Lung (tissue), 12 donors: Measurements from ENCODE around the gene HMCN2. TPM values are rescaled to one million over a fixed set of nuclear protein-coding genes. Genes with fewer than 3 reads are reported as not detected.

Experiments used
- ATAC-seq: fragments of 200-7000 bp; cut with Tn5 transposase; one replicate; pipeline ENCODE4 v1.9.1; 2020; ENCODE audit warnings: moderate number of reproducible peaks; ENCODE audit not compliant: insufficient read depth, low FRiP score
- DNase-seq, 3 donors: peaks; one replicate each; pipeline ENCODE4 v3.0.0-alpha.2; 2013 to 2017
- H3K27ac ChIP-seq, 2 donors: one replicate each; pipeline ENCODE4 v1.5.1; 2013; ENCODE audit warnings: mild to moderate bottlenecking in 2 of 2, moderate library complexity in 2 of 2, control low read depth in 1 of 2, inconsistent platforms in 1 of 2, low read depth in 1 of 2, low read length in 1 of 2
- H3K27me3 ChIP-seq, 3 donors: one replicate each; pipeline ENCODE4 v1.5.1; 2013; ENCODE audit warnings: low read length in 2 of 3; ENCODE audit not compliant: control insufficient read depth in 3 of 3, insufficient read depth in 3 of 3
- H3K36me3 ChIP-seq, 4 donors: one replicate each; pipeline ENCODE4 v1.5.1; 2013; ENCODE audit warnings: low read length in 4 of 4, mild to moderate bottlenecking in 1 of 4, moderate library complexity in 1 of 4; ENCODE audit not compliant: control insufficient read depth in 4 of 4, insufficient read depth in 4 of 4
- H3K4me1 ChIP-seq, 5 donors: one replicate each; pipeline ENCODE4 v1.5.1; 2013; ENCODE audit warnings: low read length in 5 of 5, mild to moderate bottlenecking in 2 of 5, moderate library complexity in 1 of 5; ENCODE audit not compliant: control insufficient read depth in 5 of 5, insufficient read depth in 5 of 5
- H3K4me3 ChIP-seq: one replicate; pipeline ENCODE4 v1.5.1; 2013; ENCODE audit warnings: mild to moderate bottlenecking, control low read depth, moderate library complexity
- H3K9ac ChIP-seq, 2 donors: one replicate each; pipeline ENCODE4 v1.5.1; 2013; ENCODE audit warnings: low read length in 2 of 2, control low read depth in 1 of 2; ENCODE audit not compliant: insufficient read depth in 1 of 2
- H3K9me3 ChIP-seq, 4 donors: one replicate each; pipeline ENCODE4 v1.5.1; 2013; ENCODE audit warnings: low read length in 3 of 4, mild to moderate bottlenecking in 1 of 4, moderate library complexity in 1 of 4; ENCODE audit not compliant: control insufficient read depth in 4 of 4, insufficient read depth in 3 of 4
- WGBS, 2 donors: extraction: QIAGEN DNeasy Blood & Tissue Kit; methylation state at CpG; one replicate each; pipeline ENCODE4 v1.1.7; 2013; 5-methylcytosine and 5-hydroxymethylcytosine counted together
- polyA plus RNA-seq, 2 donors: library from polyadenylated mRNA; stranded (reverse); fragments of 200-250 nt; gene quantifications; one replicate each; pipeline ENCODE4 v1.2.1, GENCODE V29; 2013
- total RNA-seq, 2 donors: library from RNA; depleted of rRNA in 1 of 2; stranded (reverse); fragments of >200 nt in 1 of 2; gene quantifications; one replicate each; pipeline ENCODE4 v1.2.1, GENCODE V29; 2014 to 2021
- TF ChIP-seq, protein P1 (sequence below): IDR thresholded peaks from 2 replicates; pipeline ENCODE4 v1.5.1; 2012; ENCODE audit warnings: mild to moderate bottlenecking; ENCODE audit errors: control extremely low read depth, extremely low read depth
- donor health status: control.
- donor health status: control.
- donor health status: Bipolar disorder and iron deficiency.
- donor health status: healthy.
- donor health status: DM: yes; HTN: yes; CAD: no.

The HMCN2 gene
- total and polyA plus RNA-seq, 4 donors, result 2.1 to 5.2 (median 3.7) TPM

DNA sequence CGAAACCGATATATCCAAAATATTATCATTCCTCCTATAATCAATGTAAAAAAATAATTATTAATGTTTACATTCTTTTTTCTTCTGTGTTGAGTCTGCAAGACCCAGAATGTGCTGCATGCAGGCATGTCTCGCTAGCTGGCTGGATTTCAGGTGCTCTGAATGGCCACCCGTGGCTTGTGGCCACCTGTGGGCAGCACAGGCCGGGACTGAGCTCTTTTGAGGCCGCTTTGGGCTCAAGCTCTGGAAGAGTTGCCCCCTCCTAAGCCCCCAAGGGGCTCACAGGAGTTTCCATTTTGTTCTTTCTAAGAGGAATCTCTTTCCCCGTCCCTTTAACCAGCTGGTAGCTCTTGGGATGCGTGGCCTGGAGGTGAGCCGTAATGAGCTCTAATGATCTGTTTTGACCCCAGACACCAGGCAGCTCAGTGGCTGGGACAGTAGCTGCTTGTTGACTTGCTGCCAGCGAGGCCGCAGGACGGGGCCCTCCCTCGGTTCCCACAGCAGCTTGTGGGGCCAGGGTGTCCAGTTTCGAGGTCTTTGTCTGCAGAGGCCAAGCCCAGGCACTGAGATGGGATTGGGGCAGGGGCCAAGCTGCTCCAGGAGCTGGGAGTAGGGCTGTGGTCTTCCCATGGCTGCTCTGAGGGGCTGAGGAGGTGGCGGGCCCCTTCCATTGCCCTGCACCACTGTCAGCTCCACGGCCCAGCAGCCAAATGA, 200.0 kb downstream of the HMCN2 start:
- Histone ChIP-seq H3K27me3 (peaks cover 0 to 19% (median 6%) of the 10 kb centered on the region in 3 donors), H3K9me3 (no peaks in the 10 kb centered on the region), H3K36me3 (peaks cover 0 to 27% (median 0%) of the 10 kb centered on the region in 4 donors), H3K4me3 (no peak overlapping the region), H3K9ac (no peak overlapping the region), H3K4me1 (peaks cover 0 to 16% (median 0%) of the 10 kb centered on the region in 5 donors), H3K27ac (no peak overlapping the region)
- TF ChIP-seq, protein P1, sequence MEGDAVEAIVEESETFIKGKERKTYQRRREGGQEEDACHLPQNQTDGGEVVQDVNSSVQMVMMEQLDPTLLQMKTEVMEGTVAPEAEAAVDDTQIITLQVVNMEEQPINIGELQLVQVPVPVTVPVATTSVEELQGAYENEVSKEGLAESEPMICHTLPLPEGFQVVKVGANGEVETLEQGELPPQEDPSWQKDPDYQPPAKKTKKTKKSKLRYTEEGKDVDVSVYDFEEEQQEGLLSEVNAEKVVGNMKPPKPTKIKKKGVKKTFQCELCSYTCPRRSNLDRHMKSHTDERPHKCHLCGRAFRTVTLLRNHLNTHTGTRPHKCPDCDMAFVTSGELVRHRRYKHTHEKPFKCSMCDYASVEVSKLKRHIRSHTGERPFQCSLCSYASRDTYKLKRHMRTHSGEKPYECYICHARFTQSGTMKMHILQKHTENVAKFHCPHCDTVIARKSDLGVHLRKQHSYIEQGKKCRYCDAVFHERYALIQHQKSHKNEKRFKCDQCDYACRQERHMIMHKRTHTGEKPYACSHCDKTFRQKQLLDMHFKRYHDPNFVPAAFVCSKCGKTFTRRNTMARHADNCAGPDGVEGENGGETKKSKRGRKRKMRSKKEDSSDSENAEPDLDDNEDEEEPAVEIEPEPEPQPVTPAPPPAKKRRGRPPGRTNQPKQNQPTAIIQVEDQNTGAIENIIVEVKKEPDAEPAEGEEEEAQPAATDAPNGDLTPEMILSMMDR, result no peak
- ATAC-seq (no peak), DNase-seq (no peak)
- 82 to 84% methylated on average over 14 to 16 of the region's 16 CpGs for WGBS, 2 donors

DNA sequence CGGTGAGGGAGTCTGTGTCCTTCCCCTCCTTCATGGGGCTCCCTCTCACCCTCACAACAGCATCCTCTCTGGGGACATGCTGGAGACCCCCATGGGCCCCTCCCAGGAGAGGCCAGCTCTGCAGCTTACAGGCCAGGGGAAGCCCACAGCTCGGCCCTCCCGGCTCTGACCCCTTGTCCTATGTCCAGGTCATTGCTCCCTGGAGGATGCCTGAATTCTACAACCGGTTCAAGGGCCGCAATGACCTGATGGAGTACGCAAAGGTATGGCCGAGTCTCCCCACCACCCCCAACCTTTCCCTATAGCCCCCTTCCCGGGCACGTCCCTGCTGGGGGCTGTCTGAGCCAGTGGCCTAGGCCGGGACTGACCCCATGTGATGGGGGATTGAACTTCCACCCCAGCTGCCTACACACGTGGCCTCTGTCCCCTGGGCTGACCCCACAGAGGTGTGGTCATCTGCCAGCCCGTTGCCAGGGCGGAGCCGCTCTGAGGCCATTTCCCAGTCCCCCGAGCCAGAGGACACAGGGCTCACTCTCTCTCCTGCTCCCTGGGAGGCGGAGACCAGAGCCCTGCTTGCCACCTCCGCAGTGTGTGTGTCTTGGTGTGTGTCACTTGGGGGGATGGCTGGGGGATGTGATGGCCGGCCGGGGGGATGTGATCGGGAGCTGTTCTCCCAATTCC, 201.1 kb downstream of the HMCN2 start:
- Histone ChIP-seq H3K4me1 (peaks cover 0 to 18% (median 0%) of the 10 kb centered on the region in 5 donors), H3K36me3 (peaks cover 0 to 33% (median 0%) of the 10 kb centered on the region in 4 donors), H3K4me3 (no peak overlapping the region), H3K9ac (no peak overlapping the region), H3K27ac (no peak overlapping the region), H3K9me3 (no peaks in the 10 kb centered on the region), H3K27me3 (peaks cover 0 to 23% (median 6%) of the 10 kb centered on the region in 3 donors)
- DNase-seq (no peak), ATAC-seq (no peak)
- TF ChIP-seq, protein P1, result no peak
- WGBS, 2 donors, result 66 to 77% methylated on average over 20 of the region's 20 CpGs

DNA sequence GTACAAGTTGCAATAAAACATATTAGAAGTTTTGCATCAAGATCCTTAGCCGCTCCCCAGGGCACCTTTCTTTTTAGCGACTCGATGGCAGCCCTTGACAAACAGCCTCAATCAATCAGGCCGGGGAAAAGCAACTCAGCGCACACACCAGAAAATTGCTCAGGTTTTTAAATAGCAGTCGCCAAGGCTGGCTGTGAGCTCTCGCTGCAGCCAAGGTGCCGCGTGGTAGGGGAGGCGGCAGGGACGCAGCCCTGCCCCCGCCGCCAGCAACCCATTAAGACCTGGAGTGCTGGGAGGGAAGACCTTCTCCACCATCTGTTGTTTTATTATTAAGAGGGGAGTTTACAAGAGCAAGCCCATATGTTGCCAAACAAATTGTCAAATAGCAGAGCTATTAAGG, 201.8 kb downstream of the HMCN2 start:
- ATAC-seq (no peak), DNase-seq (peak in 1 of 3 donors; percentile 21)
- Histone ChIP-seq H3K9me3 (no peaks in the 10 kb centered on the region), H3K27me3 (peaks cover 0 to 23% (median 6%) of the 10 kb centered on the region in 3 donors), H3K4me1 (peaks cover 0 to 22% (median 0%) of the 10 kb centered on the region in 5 donors), H3K9ac (no peak overlapping the region), H3K27ac (no peak overlapping the region), H3K36me3 (peaks cover 0 to 33% (median 0%) of the 10 kb centered on the region in 4 donors), H3K4me3 (no peak overlapping the region)
- TF ChIP-seq, protein P1, result no peak
- WGBS, 2 donors, result 36 to 56% methylated on average over 13 of the region's 13 CpGs
